Panc1 (cell line): ENCODE results near the gene OR10H1.
"Not testable (repeated sequence)": the region's sequence is repeated elsewhere in the genome, so short reads cannot be mapped to it uniquely, and the experiment has no call there.

ENCODE experiments used
- CTCF ChIP-seq: fragments of 450-650 bp; IDR thresholded peaks from 2 replicates; pipeline ENCODE4 v1.5.1; 2017; ENCODE audit warnings: mild to moderate bottlenecking
- POLR2AphosphoS5 ChIP-seq: IDR thresholded peaks from 2 replicates; pipeline ENCODE4 v1.6.1; 2012; ENCODE audit warnings: mild to moderate bottlenecking, low read depth, low read length, moderate library complexity
- TF ChIP-seq, protein P1 (sequence below), 2 experiments: IDR thresholded peaks; 2 replicates each; pipeline ENCODE4 v1.6.1; 2011 to 2012; ENCODE audit warnings: low read depth in 2 of 2, control low read depth in 1 of 2, low read length in 1 of 2, mild to moderate bottlenecking in 1 of 2, moderate library complexity in 1 of 2; ENCODE audit not compliant: insufficient read depth in 1 of 2

- TF ChIP-seq POLR2AphosphoS5, CTCF: not testable (repeated sequence)
- TF ChIP-seq, protein P1, sequence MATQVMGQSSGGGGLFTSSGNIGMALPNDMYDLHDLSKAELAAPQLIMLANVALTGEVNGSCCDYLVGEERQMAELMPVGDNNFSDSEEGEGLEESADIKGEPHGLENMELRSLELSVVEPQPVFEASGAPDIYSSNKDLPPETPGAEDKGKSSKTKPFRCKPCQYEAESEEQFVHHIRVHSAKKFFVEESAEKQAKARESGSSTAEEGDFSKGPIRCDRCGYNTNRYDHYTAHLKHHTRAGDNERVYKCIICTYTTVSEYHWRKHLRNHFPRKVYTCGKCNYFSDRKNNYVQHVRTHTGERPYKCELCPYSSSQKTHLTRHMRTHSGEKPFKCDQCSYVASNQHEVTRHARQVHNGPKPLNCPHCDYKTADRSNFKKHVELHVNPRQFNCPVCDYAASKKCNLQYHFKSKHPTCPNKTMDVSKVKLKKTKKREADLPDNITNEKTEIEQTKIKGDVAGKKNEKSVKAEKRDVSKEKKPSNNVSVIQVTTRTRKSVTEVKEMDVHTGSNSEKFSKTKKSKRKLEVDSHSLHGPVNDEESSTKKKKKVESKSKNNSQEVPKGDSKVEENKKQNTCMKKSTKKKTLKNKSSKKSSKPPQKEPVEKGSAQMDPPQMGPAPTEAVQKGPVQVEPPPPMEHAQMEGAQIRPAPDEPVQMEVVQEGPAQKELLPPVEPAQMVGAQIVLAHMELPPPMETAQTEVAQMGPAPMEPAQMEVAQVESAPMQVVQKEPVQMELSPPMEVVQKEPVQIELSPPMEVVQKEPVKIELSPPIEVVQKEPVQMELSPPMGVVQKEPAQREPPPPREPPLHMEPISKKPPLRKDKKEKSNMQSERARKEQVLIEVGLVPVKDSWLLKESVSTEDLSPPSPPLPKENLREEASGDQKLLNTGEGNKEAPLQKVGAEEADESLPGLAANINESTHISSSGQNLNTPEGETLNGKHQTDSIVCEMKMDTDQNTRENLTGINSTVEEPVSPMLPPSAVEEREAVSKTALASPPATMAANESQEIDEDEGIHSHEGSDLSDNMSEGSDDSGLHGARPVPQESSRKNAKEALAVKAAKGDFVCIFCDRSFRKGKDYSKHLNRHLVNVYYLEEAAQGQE (IDR thresholded peaks at IDR 0.05; ENCODE audit: insufficient read depth in 1 of 2, low read depth in 2 of 2, low read length in 1 of 2): not testable (repeated sequence)
Measured at GRCh38 chr19:15835565-15836329, 20.3 kb upstream of the OR10H1 start.
